Aorta (tissue), 5 donors: ENCODE data around the gene TOMT. TPM values are rescaled to one million over a fixed set of nuclear protein-coding genes. Genes with fewer than 3 reads are reported as not detected.
A peak's percentile ranks its signal among the peaks of the same experiment; 100 is the strongest.

Experiments
- ATAC-seq: fragments of 200-7000 bp; cut with Tn5 transposase; one replicate; pipeline ENCODE4 v1.9.1; 2022; ENCODE audit warnings: moderate library complexity; ENCODE audit not compliant: low FRiP score
- DNase-seq, 2 donors: peaks; one replicate each; pipeline ENCODE4 v3.0.0-alpha.2; 2020
- H3K27ac ChIP-seq, 2 donors: one replicate each; pipeline ENCODE4 v1.5.1; 2013; ENCODE audit warnings: low read length in 2 of 2, mild to moderate bottlenecking in 2 of 2, moderate library complexity in 2 of 2, control low read depth in 1 of 2, inconsistent platforms in 1 of 2, low read depth in 1 of 2
- H3K27me3 ChIP-seq, 2 donors: one replicate each; pipeline ENCODE4 v1.6.1; 2013; ENCODE audit warnings: control low read depth in 1 of 2, low read length in 1 of 2, mild to moderate bottlenecking in 1 of 2, moderate library complexity in 1 of 2; ENCODE audit not compliant: insufficient read depth in 2 of 2, control insufficient read depth in 1 of 2
- H3K36me3 ChIP-seq, 2 donors: one replicate each; pipeline ENCODE4 v1.6.1; 2013; ENCODE audit warnings: control low read depth in 1 of 2, low read length in 1 of 2, mild to moderate bottlenecking in 1 of 2; ENCODE audit not compliant: insufficient read depth in 2 of 2, control insufficient read depth in 1 of 2
- H3K4me1 ChIP-seq, 2 donors: one replicate each; pipeline ENCODE4 v1.6.1; 2013; ENCODE audit warnings: low read length in 2 of 2, control low read depth in 1 of 2, mild to moderate bottlenecking in 1 of 2, moderate library complexity in 1 of 2; ENCODE audit not compliant: insufficient read depth in 2 of 2, control insufficient read depth in 1 of 2
- H3K4me3 ChIP-seq, 2 donors: one replicate each; pipeline ENCODE4 v1.5.1; 2013; ENCODE audit warnings: low read length in 2 of 2, control low read depth in 1 of 2, mild to moderate bottlenecking in 1 of 2
- H3K9me3 ChIP-seq: one replicate; pipeline ENCODE4 v1.6.1; 2013; ENCODE audit warnings: mild to moderate bottlenecking, low read length; ENCODE audit not compliant: control insufficient read depth
- WGBS, 2 donors: extraction: QIAGEN DNeasy Blood & Tissue Kit; methylation state at CpG; one replicate each; pipeline ENCODE4 v1.1.7; 2013; 5-methylcytosine and 5-hydroxymethylcytosine counted together
- intact Hi-C, 2 donors: fragments of 100-400 bp; cut with DNase I; formaldehyde crosslinking; loops; one replicate each; pipeline versions ENCODE4 v1.14.2 to v1.15.0; 2022
- polyA plus RNA-seq, 2 donors: library from polyadenylated mRNA; stranded (reverse); fragments of 200-250 nt; gene quantifications; one replicate each; pipeline ENCODE4 v1.2.3, GENCODE V29; 2013
- total RNA-seq, 2 donors: library from RNA; stranded (reverse); fragmentation: NEBNext Ultra II Directional; extraction: Animal tissue kit (Norgen Biotek cat#: 25700); gene quantifications; one replicate each; pipeline ENCODE4 v1.2.1, GENCODE V29; 2021
- donor health status: healthy with polysubstance abuse.
- donor health status: Bipolar disorder and iron deficiency.
- donor health status: DM: no; HTN: no; CAD: no.
- donor health status: DM: no; HTN: no; CAD: no.
- donor health status: DM: yes; HTN: yes; CAD: no.

TOMT gene
- total and polyA plus RNA-seq, 4 donors = not detected

- 85 to 87% methylated on average over 2 of the region's 2 CpGs for WGBS, 2 donors
- intact Hi-C loops = loop anchor here in 1 of 2 donors (2.0 kb wide), 1 partner anchor 19 kb away; the partner anchor contains the start of gene LAMTOR1
- H3K27ac ChIP-seq = no peak overlapping the region
These were observed 22.3 kb upstream of the TOMT start for GRCh38 chr11:72083414-72083813.

DNA sequence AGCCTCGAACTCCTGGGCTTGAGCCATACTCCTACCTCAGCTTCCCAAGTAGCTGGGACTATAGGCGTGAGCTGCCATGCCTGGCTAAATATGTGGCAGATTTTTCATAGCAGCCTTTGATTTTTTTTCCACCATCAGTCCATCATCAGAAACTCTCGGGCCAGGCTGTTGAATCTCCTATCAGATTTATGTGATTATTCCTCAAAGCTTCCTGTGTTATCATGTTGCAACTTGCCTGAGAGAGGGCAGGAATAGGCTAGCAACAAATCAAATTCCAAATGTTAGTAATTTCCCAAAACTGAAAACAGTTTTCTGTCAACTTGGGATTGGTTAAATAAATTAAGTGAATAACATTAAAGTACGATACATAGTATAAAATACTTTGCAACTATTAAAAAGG lies 21.6 kb upstream of the TOMT start:
- Histone ChIP-seq H3K27me3 (no peaks in the 10 kb centered on the region), H3K9me3 (no peaks in the 10 kb centered on the region), H3K4me1 (no peaks in the 10 kb centered on the region), H3K27ac (no peak overlapping the region), H3K4me3 (no peak overlapping the region), H3K36me3 (peaks cover 0 to 2% of the 10 kb centered on the region in 2 donors)
- WGBS, 2 donors = 71 to 75% methylated on average over 4 of the region's 4 CpGs
- DNase-seq = no peak
- intact Hi-C loops = no loop called here
- no peak for ATAC-seq

More at GRCh38 chr11:72083414-72083813, 22.3 kb upstream of the TOMT start:
- ATAC-seq (no peak), DNase-seq (no peak)
- Histone ChIP-seq H3K36me3 (no peaks in the 10 kb centered on the region), H3K4me3 (no peak overlapping the region), H3K27me3 (no peaks in the 10 kb centered on the region), H3K4me1 (no peaks in the 10 kb centered on the region), H3K9me3 (no peaks in the 10 kb centered on the region)

DNA sequence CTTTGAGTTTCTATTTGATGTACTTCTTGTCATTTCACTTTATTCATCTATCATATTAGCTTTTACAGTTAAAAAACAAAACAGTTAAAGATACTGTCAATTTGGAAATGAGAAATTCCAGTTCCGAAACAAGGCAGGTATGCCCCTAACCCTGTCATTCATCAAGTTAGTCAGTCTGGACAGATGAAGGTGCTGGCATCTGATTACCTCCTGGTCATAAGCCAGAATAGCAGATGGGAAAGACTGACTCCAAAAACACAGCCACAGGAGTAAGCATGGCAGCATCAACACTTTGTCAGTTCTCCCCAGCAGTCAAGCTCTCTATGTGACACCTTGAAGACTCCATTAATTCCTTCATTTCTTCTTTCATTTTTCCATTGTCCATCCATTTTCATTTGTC lies 20.8 kb upstream of the TOMT start:
- no peak for ATAC-seq
- Histone ChIP-seq H3K9me3 (no peaks in the 10 kb centered on the region), H3K36me3 (peaks cover 0 to 4% of the 10 kb centered on the region in 2 donors), H3K27me3 (no peaks in the 10 kb centered on the region), H3K4me1 (no peaks in the 10 kb centered on the region), H3K27ac (no peak overlapping the region), H3K4me3 (no peak overlapping the region)
- DNase-seq = no peak
- 79 to 89% methylated on average over 1 of the region's 1 CpG for WGBS, 2 donors
- intact Hi-C loops = no loop called here

DNA sequence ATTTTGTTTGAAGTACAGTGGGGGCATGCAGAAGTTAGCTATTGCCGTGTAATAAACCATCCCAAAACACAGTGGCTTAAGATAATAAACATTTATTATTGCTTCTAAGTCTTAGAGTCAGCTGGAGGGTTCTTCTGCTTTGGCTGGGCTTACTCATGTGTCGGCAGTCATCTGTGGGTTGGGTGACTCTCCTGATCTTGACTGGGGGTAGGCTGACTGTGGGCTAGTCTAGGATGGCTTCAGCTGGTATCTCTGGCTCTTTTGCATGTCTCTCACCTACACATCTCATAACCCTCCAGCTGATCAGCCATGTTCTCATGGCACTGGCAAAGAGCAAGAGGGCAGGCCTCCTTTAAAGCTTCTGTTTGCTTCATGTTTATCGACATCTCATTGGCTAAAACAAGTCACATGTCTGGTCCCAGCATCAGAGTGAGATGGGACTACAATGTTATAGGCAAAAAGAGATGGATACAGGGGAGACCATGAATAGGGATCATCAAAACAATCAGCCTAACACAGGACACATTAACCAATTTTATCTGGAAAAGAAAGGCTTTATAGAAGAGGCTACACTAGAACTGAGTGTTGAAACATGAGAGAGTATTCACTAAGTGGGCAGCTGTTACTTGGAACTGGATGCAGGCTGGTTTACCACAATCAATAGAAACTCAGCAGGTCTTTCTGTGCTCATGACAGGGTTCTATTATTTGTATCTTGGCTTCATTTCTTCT lies 19.9 kb upstream of the TOMT start:
- Histone ChIP-seq H3K36me3 (peaks cover 0 to 4% of the 10 kb centered on the region in 2 donors), H3K27ac (no peak overlapping the region), H3K4me1 (no peaks in the 10 kb centered on the region), H3K27me3 (no peaks in the 10 kb centered on the region), H3K9me3 (no peaks in the 10 kb centered on the region), H3K4me3 (no peak overlapping the region)
- DNase-seq (no peak), ATAC-seq (no peak)
- intact Hi-C loops = no loop called here
- WGBS, 2 donors = 84 to 89% methylated on average over 3 of the region's 3 CpGs

DNA sequence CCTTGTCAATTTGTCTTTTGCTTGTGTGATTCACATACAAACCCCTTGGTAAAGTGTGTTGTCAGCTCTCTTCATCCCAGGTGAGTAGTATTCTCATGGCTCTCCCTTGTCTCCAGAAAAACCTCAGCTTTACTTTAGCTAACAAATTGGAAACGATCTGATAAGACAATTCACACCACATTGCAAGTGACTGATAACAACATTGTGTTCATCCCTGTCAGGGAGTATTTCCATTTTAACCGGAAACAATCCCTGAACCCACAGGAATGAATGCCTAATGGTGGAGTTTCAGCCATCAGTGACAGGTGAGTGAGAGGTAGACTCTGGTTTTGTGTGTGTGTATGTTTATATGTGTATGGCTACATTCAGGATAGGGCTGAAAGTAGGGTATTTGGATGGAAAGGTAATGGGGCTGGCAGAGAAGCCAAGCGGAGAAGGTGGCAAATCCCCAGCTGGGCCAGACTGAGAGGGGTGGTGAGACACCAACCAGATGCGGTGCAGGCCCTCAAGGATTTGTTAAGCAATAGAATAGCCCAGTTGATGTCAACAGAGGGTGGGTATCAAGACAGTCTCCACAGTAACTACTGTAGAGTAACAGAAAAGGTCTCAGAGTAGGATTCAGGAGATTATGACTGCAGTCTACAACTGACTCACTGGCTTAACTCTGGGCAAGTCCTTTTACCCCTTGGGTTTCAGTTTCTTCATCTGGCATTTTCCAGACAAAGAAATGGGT lies 17.5 kb upstream of the TOMT start:
- no peak for DNase-seq
- Histone ChIP-seq H3K36me3 (peaks cover 0 to 6% of the 10 kb centered on the region in 2 donors), H3K27ac (no peak overlapping the region), H3K4me3 (no peak overlapping the region), H3K9me3 (no peaks in the 10 kb centered on the region), H3K27me3 (no peaks in the 10 kb centered on the region), H3K4me1 (no peaks in the 10 kb centered on the region)
- 82 to 90% methylated on average over 4 of the region's 4 CpGs for WGBS, 2 donors
- no peak for ATAC-seq
- intact Hi-C loops = loop anchor here in 1 of 2 donors (2.0 kb wide), 1 partner anchor 111 kb away; no protein-coding TSS in a partner anchor

DNA sequence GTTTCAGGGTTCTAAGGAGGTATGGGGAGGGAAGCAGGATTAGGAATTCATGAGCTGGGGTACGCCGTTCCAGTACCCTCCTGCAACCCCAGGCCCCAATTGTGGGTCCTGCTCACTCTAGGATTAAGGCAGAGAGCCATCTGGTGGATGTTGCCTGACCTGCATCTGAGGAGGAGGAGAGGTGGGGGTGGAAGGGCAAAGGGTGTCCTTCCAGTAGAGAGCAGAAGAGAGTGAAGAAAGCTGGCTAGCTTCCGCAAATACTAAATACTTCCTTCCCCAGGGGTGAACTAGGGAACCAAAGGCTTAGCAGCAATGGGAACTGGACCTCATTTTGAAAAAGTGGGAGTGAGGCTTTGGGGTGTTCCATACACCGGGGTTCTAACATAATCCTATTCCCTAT lies 14.4 kb upstream of the TOMT start:
- H3K4me1 ChIP-seq = no peaks in the 10 kb centered on the region
- H3K27ac ChIP-seq = no peak overlapping the region
- H3K9me3 ChIP-seq = no peaks in the 10 kb centered on the region
- H3K36me3 ChIP-seq = peaks cover 1 to 6% of the 10 kb centered on the region in 2 donors
- 44 to 49% methylated on average over 4 of the region's 4 CpGs for WGBS, 2 donors
- no peaks in the 10 kb centered on the region for H3K27me3 ChIP-seq
- intact Hi-C loops = loop anchor here (1.0 kb wide), 1 partner anchor 66 kb away; no protein-coding TSS in a partner anchor
- peak; percentile 78 to 80 for DNase-seq
- ATAC-seq = peak; percentile 89
- no peak overlapping the region for H3K4me3 ChIP-seq

- H3K36me3 ChIP-seq = peaks cover 0 to 7% of the 10 kb centered on the region in 2 donors
- 94 to 97% methylated on average over 3 of the region's 3 CpGs for WGBS, 2 donors
These were observed 7.0 kb upstream of the TOMT start for GRCh38 chr11:72098741-72099140.

DNA sequence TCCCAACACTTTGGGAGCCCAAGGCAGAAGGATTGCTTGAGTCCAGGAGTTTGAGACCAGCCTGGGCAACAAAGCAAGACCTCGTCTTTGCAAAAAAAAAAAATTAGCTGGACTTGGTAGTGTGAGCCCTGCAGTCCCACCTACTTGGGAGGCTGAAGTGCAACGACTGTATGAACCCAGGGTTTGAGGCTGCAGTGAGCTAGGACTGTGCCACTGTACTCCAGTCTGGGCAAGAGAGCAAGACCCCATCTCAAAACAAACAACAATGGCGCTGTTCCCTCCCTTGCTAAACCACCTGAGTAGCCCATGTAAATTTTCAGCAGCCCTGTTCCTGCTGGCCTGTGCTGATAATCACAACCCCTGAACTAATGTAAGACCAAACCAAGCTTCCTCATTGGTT lies 5.7 kb upstream of the TOMT start:
- WGBS, 2 donors = 79 to 83% methylated on average over 3 of the region's 3 CpGs
- Histone ChIP-seq H3K36me3 (peaks cover 0 to 5% of the 10 kb centered on the region in 2 donors), H3K27ac (no peak overlapping the region), H3K4me1 (no peaks in the 10 kb centered on the region), H3K27me3 (no peaks in the 10 kb centered on the region), H3K9me3 (no peaks in the 10 kb centered on the region), H3K4me3 (no peak overlapping the region)
- intact Hi-C loops = no loop called here
- DNase-seq (no peak), ATAC-seq (no peak)

More at GRCh38 chr11:72098741-72099140, 7.0 kb upstream of the TOMT start:
- Histone ChIP-seq H3K9me3 (no peaks in the 10 kb centered on the region), H3K27ac (no peak overlapping the region), H3K27me3 (no peaks in the 10 kb centered on the region), H3K4me1 (no peaks in the 10 kb centered on the region), H3K4me3 (no peak overlapping the region)
- DNase-seq = no peak
- intact Hi-C loops = no loop called here
- ATAC-seq = no peak
